ENCODE data around the gene IPO11. TPM values are rescaled to one million over a fixed set of nuclear protein-coding genes. Genes with fewer than 3 reads are reported as not detected.

Gene IPO11
- total and polyA plus RNA-seq, 2 of the 13 experiments (the other 11 are each of a cell fraction or from before 2014, with no cell fraction given) = 13.9 to 24.4 TPM

DNA sequence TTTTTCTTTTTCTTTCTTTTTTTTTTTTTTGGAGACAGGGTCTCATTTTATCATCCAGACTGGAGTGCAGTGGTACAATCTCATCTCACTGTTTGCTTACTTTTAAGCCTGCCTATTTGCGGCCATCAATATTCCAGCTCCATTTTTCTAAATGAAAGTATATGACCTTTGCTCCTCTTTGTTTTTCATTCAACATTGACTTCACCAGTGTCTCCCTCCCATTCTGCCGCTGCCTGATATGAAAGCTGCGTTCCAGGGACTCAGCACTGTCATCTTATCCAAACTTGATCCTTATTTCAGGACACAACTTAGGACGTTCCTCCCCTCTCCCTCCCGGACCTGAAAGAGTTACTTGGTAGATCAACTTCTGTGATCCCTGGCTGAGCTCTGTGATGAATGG, 239.7 kb downstream of the IPO11 start (continued):
- TF ChIP-seq, protein P1, sequence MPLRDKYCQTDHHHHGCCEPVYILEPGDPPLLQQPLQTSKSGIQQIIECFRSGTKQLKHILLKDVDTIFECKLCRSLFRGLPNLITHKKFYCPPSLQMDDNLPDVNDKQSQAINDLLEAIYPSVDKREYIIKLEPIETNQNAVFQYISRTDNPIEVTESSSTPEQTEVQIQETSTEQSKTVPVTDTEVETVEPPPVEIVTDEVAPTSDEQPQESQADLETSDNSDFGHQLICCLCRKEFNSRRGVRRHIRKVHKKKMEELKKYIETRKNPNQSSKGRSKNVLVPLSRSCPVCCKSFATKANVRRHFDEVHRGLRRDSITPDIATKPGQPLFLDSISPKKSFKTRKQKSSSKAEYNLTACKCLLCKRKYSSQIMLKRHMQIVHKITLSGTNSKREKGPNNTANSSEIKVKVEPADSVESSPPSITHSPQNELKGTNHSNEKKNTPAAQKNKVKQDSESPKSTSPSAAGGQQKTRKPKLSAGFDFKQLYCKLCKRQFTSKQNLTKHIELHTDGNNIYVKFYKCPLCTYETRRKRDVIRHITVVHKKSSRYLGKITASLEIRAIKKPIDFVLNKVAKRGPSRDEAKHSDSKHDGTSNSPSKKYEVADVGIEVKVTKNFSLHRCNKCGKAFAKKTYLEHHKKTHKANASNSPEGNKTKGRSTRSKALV (CRISPR knock-in tag; IDR thresholded peaks at IDR 0.05) = no peak
- TF ChIP-seq, protein P2, sequence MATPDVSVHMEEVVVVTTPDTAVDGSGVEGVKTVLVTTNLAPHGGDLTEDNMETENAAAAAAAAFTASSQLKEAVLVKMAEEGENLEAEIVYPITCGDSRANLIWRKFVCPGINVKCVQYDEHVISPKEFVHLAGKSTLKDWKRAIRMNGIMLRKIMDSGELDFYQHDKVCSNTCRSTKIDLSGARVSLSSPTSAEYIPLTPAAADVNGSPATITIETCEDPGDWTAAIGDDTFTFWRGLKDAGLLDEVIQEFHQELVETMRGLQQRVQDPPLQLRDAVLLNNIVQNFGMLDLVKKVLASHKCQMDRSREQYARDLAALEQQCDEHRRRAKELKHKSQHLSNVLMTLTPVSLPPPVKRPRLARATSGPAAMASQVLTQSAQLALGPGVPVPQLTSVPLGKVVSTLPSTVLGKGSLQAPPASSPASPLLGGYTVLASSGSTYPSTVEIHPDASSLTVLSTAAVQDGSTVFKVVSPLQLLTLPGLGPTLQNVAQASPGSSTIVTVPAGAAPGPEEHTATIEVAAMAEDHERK (CRISPR knock-in tag; IDR thresholded peaks at IDR 0.05; ENCODE audit: low read depth) = no peak
- TF ChIP-seq GTF2F1 (IDR thresholded peaks at IDR 0.05; ENCODE audit: low read length) (no peak), KLF6 (CRISPR knock-in tag; IDR thresholded peaks at IDR 0.05) (no peak), ZNF660 (CRISPR knock-in tag; IDR thresholded peaks at IDR 0.05; ENCODE audit: borderline replicate concordance, low read depth) (no peak), KLF9 (CRISPR knock-in tag; IDR thresholded peaks at IDR 0.05; ENCODE audit: low read depth) (no peak), NR2F2 (IDR thresholded peaks at IDR 0.05; ENCODE audit: borderline replicate concordance, low read depth) (no peak), HMGA1 (CRISPR knock-in tag; conservative IDR thresholded peaks at IDR 0.05) (no peak), HNRNPL (IDR thresholded peaks at IDR 0.05; ENCODE audit: low read depth, low read length) (no peak), ZFP82 (CRISPR knock-in tag; IDR thresholded peaks at IDR 0.05; ENCODE audit: borderline replicate concordance) (no peak), ZNF251 (CRISPR knock-in tag; IDR thresholded peaks at IDR 0.05) (no peak), NR3C1 (CRISPR knock-in tag; IDR thresholded peaks at IDR 0.05) (no peak), ZNF850 (CRISPR knock-in tag; conservative IDR thresholded peaks at IDR 0.05) (no peak), ZNF781 (CRISPR knock-in tag; IDR thresholded peaks at IDR 0.05; ENCODE audit: borderline replicate concordance, not compliant biosample characterization) (no peak), TAF1 (CRISPR knock-in tag; IDR thresholded peaks at IDR 0.05) (no peak), SP4 (CRISPR knock-in tag; IDR thresholded peaks at IDR 0.05) (no peak), POLR2G (IDR thresholded peaks at IDR 0.05; ENCODE audit: low read depth, low read length) (no peak), CREB1 (IDR thresholded peaks at IDR 0.05) (no peak), CREB1 (CRISPR knock-in tag; IDR thresholded peaks at IDR 0.05) (no peak), TOPORS (CRISPR knock-in tag; IDR thresholded peaks at IDR 0.05) (no peak), CBX5 (CRISPR knock-in tag; IDR thresholded peaks at IDR 0.05; ENCODE audit: borderline replicate concordance) (no peak), HNRNPLL (IDR thresholded peaks at IDR 0.05; ENCODE audit: low read depth, low read length, poor library complexity, severe bottlenecking) (no peak), SOX5 (CRISPR knock-in tag; IDR thresholded peaks at IDR 0.05; ENCODE audit: borderline replicate concordance) (peak; percentile 66; the same call in 1 of the 2 replicates), BORCS8-MEF2B (CRISPR knock-in tag; IDR thresholded peaks at IDR 0.05) (no peak), BCL6 (CRISPR knock-in tag; IDR thresholded peaks at IDR 0.05) (0 out of 2 replicates have a peak, but pooled peaks have one; percentile 23)
- TF ChIP-seq, protein P3, sequence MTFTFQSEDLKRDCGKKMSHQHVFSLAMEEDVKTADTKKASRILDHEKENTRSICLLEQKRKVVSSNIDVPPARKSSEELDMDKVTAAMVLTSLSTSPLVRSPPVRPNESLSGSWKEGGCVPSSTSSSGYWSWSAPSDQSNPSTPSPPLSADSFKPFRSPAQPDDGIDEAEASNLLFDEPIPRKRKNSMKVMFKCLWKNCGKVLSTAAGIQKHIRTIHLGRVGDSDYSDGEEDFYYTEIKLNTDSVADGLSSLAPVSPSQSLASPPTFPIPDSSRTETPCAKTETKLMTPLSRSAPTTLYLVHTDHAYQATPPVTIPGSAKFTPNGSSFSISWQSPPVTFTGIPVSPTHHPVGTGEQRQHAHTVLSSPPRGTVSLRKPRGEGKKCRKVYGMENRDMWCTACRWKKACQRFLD (CRISPR knock-in tag; IDR thresholded peaks at IDR 0.05; ENCODE audit: borderline replicate concordance) = no peak
- TF ChIP-seq, protein P4, sequence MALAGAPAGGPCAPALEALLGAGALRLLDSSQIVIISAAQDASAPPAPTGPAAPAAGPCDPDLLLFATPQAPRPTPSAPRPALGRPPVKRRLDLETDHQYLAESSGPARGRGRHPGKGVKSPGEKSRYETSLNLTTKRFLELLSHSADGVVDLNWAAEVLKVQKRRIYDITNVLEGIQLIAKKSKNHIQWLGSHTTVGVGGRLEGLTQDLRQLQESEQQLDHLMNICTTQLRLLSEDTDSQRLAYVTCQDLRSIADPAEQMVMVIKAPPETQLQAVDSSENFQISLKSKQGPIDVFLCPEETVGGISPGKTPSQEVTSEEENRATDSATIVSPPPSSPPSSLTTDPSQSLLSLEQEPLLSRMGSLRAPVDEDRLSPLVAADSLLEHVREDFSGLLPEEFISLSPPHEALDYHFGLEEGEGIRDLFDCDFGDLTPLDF (CRISPR knock-in tag; IDR thresholded peaks at IDR 0.05) = no peak

All from HepG2 (cell line).